ENCODE results near the gene TM6SF1. TPM values are rescaled to one million over a fixed set of nuclear protein-coding genes. Genes with fewer than 3 reads are reported as not detected.

The TM6SF1 gene
- total and polyA plus RNA-seq, 5 experiments from 2014 or later, result 0.13 to 0.68 (median 0.46) TPM; not detected in 1

DNA sequence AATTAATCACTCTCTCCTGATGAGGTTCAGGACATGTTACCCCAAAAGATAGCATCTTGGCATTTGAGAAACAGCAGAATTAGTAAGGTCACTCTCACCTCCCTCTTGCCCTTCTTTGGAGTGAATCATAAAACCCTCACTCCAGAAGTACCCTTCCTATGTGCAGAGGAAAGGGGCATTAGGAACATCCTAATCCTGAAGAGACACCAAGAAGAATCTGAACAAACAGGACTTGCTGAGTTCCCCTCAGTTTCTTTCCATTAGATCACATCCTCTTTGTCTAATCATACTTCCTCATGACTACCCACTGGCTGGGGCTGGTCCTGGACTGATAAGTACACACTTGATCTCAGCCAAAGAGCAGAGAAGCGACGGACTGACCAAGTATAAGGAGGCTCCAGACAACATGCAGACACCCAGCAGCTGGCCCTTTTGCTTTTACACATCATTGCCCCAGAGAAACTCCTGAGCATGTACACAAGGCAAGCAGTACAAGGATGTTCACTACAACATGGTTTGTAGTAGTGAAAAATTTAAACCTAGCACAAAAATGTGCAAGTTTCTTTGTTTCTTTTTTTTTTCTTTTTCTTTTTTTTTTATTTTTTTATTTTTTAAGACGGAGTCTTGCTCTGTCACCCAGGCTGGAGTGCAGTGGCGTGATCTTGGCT is 15.0 kb upstream of the TM6SF1 start:
- H3K27ac Mint-ChIP-seq, result peak overlapping the region in 3 of 10 donors; percentile 9 to 63 (median 50)
- ATAC-seq (no peak), DNase-seq (no peak)
- peaks cover 2 to 9% (median 6%) of the 10 kb centered on the region in 4 donors for H3K4me1 Mint-ChIP-seq
- no peak overlapping the region for H3K4me3 Mint-ChIP-seq
- peaks cover 0 to 2% (median 0%) of the 10 kb centered on the region in 9 donors for H3K9me3 Mint-ChIP-seq
- peaks cover 7 to 21% (median 10%) of the 10 kb centered on the region in 5 donors for H3K27me3 Mint-ChIP-seq
- POLR2A ChIA-PET, result no interaction called here
- H3K36me3 Mint-ChIP-seq, result no peaks in the 10 kb centered on the region

DNA sequence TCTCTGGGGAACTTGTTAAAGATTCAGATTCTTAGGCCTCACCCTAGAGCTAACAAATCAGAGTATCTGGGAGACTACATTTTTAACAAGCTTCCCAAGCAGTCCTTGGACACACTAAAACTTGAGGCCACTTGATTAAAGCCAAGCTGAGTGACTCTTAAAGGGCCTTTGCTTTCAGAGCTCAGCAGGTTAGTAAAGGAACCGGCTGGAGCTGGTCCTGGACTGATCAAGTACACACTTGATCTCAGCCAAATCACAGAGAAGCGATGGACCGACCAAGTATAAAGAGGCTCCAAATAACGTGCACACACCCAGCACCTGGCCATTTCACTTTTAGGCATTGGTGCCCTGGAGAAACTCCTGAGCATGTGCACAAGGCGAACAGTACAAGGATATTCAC is 12.9 kb upstream of the TM6SF1 start:
- ATAC-seq (no peak), DNase-seq (no peak)
- Mint-ChIP-seq H3K4me1 (peaks cover 2 to 9% (median 6%) of the 10 kb centered on the region in 4 donors), H3K36me3 (no peaks in the 10 kb centered on the region), H3K27me3 (peaks cover 3 to 14% (median 9%) of the 10 kb centered on the region in 5 donors), H3K9me3 (peaks cover 0 to 10% (median 7%) of the 10 kb centered on the region in 9 donors), H3K4me3 (no peak overlapping the region), H3K27ac (no peak overlapping the region)
- POLR2A ChIA-PET, result no interaction called here

DNA sequence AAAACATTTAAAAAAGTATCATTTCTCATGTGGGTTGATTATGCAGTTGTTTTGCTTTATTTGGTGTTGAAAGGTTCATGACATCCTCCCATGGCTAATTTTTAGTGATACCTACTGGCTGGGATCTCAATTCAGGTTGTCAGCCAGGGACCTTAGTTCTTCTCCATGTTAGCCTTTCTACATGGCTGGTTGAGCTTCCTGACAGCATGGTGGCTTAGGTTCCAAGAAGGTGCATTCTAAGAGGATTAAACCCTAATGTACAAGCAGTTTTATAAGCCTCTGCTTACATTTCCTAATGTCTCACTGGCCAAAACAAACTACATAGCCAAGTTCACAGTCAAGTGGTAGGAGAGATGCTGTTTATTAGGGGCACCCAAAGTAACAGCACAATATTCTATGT is 9.4 kb upstream of the TM6SF1 start:
- H3K27me3 Mint-ChIP-seq, result peaks cover 8 to 39% (median 21%) of the 10 kb centered on the region in 5 donors
- ATAC-seq, result no peak
- H3K9me3 Mint-ChIP-seq, result peaks cover 0 to 10% (median 7%) of the 10 kb centered on the region in 9 donors
- no peaks in the 10 kb centered on the region for H3K36me3 Mint-ChIP-seq
- peaks cover 0 to 4% (median 0%) of the 10 kb centered on the region in 4 donors for H3K4me1 Mint-ChIP-seq
- POLR2A ChIA-PET, result interaction anchor here (1.1 kb wide), 1 partner anchor 10 kb away, joined by 3 read pairs; no protein-coding TSS in a partner anchor
- DNase-seq, result no peak
- H3K27ac Mint-ChIP-seq, result no peak overlapping the region
- H3K4me3 Mint-ChIP-seq, result no peak overlapping the region

DNA sequence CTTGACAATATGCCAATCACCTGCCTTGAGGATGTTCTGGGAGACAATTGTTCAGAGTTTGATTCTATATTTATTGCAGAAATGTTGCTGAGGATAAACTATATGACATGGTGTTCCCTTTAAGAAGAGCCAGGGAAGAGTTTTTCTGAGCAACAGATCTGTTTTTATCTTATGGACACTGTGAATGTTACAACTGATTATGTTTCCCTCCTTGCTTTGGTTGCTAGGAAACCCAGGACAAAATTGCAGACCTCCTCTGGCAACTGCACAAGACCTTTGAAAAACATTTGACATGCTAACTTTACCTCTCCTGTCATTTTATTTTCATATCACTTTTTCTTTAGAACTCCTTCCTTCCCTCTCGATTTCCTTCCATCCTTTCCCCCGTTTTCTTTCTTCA is 8.2 kb upstream of the TM6SF1 start:
- no peaks in the 10 kb centered on the region for H3K36me3 Mint-ChIP-seq
- H3K9me3 Mint-ChIP-seq, result peaks cover 0 to 10% (median 7%) of the 10 kb centered on the region in 9 donors
- DNase-seq, result no peak
- no peak overlapping the region for H3K4me3 Mint-ChIP-seq
- POLR2A ChIA-PET, result no interaction called here
- no peak overlapping the region for H3K27ac Mint-ChIP-seq
- H3K4me1 Mint-ChIP-seq, result peaks cover 0 to 4% (median 0%) of the 10 kb centered on the region in 4 donors
- peaks cover 11 to 48% (median 27%) of the 10 kb centered on the region in 5 donors for H3K27me3 Mint-ChIP-seq
- ATAC-seq, result no peak

DNA sequence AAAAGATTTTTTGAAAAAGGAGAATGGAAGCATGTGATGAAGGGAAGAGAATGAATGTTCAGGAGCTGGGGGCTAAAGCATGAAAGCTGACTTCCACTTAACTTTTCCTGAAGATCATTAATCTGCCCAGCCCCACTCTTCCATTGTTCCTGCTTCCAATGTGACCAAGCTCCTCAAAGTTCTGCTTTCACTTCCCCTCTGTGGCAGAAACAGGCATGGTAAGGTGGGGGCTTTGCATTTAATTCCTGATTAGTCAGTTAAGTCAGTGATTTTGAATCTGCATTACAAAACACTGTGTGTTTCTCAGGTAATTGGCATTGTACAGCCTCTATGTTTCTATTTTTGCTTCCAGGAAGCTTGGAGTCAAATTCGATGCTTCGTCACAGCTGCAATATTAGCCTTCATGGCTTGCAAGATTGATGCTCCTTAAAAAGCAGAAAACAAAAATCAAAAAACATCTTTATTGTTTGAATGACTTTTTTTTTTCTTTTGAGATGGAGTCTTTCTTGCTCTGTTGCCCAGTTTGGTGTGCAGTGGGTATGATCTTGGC is 7.3 kb upstream of the TM6SF1 start:
- Mint-ChIP-seq H3K9me3 (peaks cover 0 to 10% (median 7%) of the 10 kb centered on the region in 9 donors), H3K4me3 (no peak overlapping the region), H3K27ac (no peak overlapping the region), H3K4me1 (peaks cover 0 to 4% (median 0%) of the 10 kb centered on the region in 4 donors), H3K36me3 (no peaks in the 10 kb centered on the region), H3K27me3 (peaks cover 12 to 57% (median 32%) of the 10 kb centered on the region in 5 donors)
- ATAC-seq, result no peak
- DNase-seq, result no peak
- POLR2A ChIA-PET, result no interaction called here

DNA sequence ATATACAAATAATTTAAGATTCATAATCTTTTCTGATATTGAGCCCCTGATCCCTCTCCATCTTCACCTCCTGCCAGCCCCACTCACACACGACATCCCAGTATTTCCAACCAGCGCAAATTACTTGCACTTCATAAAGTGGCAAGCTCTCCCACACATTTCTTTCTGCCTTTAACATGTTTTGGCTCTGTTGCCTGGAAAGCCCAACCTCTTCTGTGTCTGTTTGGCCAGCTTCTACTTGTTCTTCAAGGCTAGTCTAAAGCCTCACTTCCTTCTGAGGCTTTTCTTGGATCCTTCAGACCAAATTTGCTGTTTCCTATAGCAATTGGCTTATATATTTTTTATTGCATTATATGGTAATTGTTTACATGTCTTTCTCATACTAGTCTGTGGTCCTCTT is 5.1 kb upstream of the TM6SF1 start:
- H3K27ac Mint-ChIP-seq, result no peak overlapping the region
- H3K27me3 Mint-ChIP-seq, result peaks cover 18 to 64% (median 39%) of the 10 kb centered on the region in 5 donors
- no peak overlapping the region for H3K4me3 Mint-ChIP-seq
- no peaks in the 10 kb centered on the region for H3K36me3 Mint-ChIP-seq
- ATAC-seq (no peak), DNase-seq (no peak)
- POLR2A ChIA-PET, result no interaction called here
- H3K4me1 Mint-ChIP-seq, result peaks cover 0 to 14% (median 5%) of the 10 kb centered on the region in 4 donors
- peaks cover 0 to 10% (median 6%) of the 10 kb centered on the region in 9 donors for H3K9me3 Mint-ChIP-seq

DNA sequence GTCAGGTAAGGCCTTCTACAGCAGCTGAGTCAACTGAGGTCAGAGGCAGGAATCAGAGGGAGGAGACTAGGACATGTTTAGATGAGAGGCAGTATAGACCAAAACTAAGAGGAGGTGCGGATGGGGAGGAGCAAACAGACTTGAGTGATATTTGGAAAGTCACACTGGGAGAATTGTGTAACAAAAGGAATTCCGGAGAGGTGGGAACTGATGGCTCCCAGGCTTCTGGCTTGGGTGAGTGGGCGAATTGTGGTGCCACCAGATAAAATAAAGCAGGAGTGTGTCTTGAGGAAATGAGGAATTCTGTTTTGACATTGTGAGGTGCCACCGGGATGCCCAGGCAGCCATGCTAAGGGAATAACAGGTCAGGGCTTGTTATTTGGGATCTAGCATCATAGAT is 3.3 kb upstream of the TM6SF1 start:
- Mint-ChIP-seq H3K27me3 (peaks cover 26 to 76% (median 50%) of the 10 kb centered on the region in 5 donors), H3K36me3 (no peaks in the 10 kb centered on the region), H3K27ac (no peak overlapping the region), H3K9me3 (no peaks in the 10 kb centered on the region), H3K4me1 (peaks cover 11 to 26% (median 15%) of the 10 kb centered on the region in 4 donors), H3K4me3 (no peak overlapping the region)
- POLR2A ChIA-PET, result no interaction called here
- ATAC-seq (no peak), DNase-seq (no peak)

DNA sequence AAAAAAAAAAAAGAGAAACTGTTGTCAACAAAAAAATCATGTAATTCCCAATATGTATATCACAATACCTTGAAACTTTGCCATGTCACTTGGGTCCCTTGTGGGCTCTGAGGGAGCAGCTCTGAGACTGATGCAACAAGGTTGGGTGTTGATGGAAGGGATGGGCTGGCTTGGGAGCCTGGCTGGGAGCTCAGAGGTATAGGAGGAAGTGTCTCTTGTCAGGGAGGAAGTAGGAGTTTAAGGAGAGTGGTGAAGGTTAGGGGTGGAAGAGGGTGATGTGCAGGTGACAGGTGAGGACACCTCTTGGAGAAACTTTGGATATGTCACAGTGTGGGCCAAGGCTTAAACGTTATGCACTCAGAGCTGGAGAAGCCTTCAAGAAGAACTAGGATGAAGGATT is 2.0 kb upstream of the TM6SF1 start:
- H3K9me3 Mint-ChIP-seq, result no peaks in the 10 kb centered on the region
- H3K27me3 Mint-ChIP-seq, result peaks cover 32 to 77% (median 55%) of the 10 kb centered on the region in 5 donors
- no peaks in the 10 kb centered on the region for H3K36me3 Mint-ChIP-seq
- no peak overlapping the region for H3K27ac Mint-ChIP-seq
- peak overlapping the region in 7 of 10 donors; percentile 3 to 82 (median 44) for H3K4me3 Mint-ChIP-seq
- ATAC-seq (no peak), DNase-seq (no peak)
- H3K4me1 Mint-ChIP-seq, result peaks cover 13 to 33% (median 19%) of the 10 kb centered on the region in 4 donors
- POLR2A ChIA-PET, result no interaction called here

DNA sequence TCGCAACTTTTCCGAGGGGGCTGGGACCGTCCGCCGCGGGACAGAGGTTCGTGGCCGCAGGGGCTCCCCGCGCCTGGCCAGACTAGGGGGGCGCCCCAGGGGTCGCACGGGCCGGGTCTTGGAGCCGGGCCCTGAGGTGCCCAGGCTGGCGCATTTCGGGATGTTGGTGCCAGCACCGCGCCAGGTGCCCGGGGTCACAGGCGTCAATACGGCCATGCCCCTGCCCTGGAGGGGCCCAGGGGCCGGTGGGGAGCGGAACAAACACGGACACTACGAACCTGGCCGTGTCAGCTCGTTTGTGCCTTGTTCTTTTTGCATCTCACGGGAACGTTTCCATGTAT is 366 bp downstream of the TM6SF1 start:
- Mint-ChIP-seq H3K27me3 (peaks cover 32 to 73% (median 53%) of the 10 kb centered on the region in 5 donors), H3K4me3 (peak overlapping the region; percentile 59 to 88 (median 82))

DNA sequence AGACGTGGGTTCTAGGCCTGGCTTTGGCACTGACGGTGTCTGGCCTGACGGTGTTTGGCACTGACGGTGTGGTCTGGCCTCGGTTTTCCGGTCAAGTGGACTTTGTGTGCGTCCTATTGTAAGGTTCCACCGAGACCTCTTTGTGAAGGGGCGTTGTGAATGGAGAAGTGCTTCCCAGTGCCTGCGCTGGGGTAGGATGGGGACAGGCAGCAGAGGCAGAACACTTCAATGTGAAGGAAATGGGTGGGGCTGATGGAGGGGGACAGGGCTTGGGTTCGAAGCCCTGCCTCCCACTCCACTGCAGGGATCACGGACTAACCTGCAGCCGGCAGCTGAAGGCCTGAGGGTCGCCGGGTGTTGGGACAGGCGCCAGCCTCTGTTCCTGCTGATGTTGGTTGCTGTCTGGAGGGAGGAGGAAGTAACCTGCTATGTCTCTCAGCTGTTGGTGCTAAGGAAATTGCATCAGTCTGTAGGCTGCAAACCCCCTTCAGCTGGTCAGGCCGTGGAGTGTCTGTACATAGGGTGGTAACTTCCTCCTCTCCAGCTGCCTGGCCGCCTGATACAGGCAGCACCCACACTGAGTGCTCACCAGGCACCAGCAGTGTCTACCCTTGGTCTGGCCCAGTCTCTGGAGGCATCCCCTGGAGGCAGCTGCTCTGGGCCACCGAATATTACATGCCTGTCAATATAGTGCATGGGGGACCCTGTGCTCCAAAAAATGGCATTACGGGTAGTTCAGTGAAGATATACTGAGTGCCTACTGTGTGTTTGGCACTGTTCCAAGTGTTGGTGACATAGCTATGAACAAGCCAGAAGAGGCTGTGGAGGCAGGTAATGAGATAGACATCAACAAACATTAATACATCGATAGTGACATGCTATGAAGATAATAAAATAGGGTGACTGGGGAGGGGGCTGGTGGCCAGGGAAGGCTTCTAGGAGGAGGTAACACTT is 1.1 kb downstream of the TM6SF1 start:
- H3K4me3 Mint-ChIP-seq, result peak overlapping the region; percentile 59 to 88 (median 82)
- no peaks in the 10 kb centered on the region for H3K9me3 Mint-ChIP-seq
- H3K36me3 Mint-ChIP-seq, result no peaks in the 10 kb centered on the region
- peaks cover 13 to 31% (median 19%) of the 10 kb centered on the region in 4 donors for H3K4me1 Mint-ChIP-seq
- peak in 2 of 10 donors; percentile 13 to 20 for DNase-seq
- POLR2A ChIA-PET, result interaction anchor here (0.9 kb wide), 1 partner anchor 11 kb away, joined by 3 read pairs; no protein-coding TSS in a partner anchor
- H3K27me3 Mint-ChIP-seq, result peaks cover 32 to 72% (median 53%) of the 10 kb centered on the region in 5 donors
- ATAC-seq, result peak; percentile 34 to 61
- peak overlapping the region in 3 of 10 donors; percentile 22 to 66 (median 32) for H3K27ac Mint-ChIP-seq

More for the DNA sequence above, 366 bp downstream of the TM6SF1 start:
- no peaks in the 10 kb centered on the region for H3K9me3 Mint-ChIP-seq
- no peak overlapping the region for H3K27ac Mint-ChIP-seq
- POLR2A ChIA-PET, result interaction anchor here (0.9 kb wide), 1 partner anchor 10 kb away, joined by 3 read pairs; no protein-coding TSS in a partner anchor
- DNase-seq (no peak), ATAC-seq (no peak)
- H3K4me1 Mint-ChIP-seq, result peaks cover 13 to 31% (median 19%) of the 10 kb centered on the region in 4 donors
- no peaks in the 10 kb centered on the region for H3K36me3 Mint-ChIP-seq

DNA sequence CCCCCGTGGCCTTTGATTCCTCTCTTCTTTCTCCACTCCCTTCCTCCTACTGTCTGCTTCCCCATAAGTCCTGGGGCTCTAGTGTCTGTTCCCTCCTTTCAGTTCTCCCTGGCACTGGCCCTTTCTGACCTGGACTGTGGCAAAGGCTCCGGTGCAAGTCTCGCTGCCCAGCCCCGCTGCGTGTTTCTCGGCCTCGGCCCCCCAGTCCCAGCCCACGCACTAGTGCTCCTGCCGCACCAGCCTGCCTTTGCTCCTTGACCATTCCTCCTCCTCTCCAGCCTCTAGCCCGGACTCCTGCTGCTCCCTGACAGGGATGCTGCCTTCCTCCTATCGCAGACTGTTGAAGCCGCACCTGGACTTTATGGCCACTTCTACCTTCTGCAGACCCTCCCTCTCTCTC is 2.1 kb downstream of the TM6SF1 start:
- Mint-ChIP-seq H3K36me3 (no peaks in the 10 kb centered on the region), H3K4me1 (peaks cover 13 to 31% (median 19%) of the 10 kb centered on the region in 4 donors), H3K27me3 (peaks cover 27 to 62% (median 45%) of the 10 kb centered on the region in 5 donors), H3K9me3 (no peaks in the 10 kb centered on the region), H3K27ac (no peak overlapping the region), H3K4me3 (peak overlapping the region in 3 of 10 donors; percentile 14 to 37 (median 20))
- no peak for ATAC-seq
- POLR2A ChIA-PET, result no interaction called here
- no peak for DNase-seq

DNA sequence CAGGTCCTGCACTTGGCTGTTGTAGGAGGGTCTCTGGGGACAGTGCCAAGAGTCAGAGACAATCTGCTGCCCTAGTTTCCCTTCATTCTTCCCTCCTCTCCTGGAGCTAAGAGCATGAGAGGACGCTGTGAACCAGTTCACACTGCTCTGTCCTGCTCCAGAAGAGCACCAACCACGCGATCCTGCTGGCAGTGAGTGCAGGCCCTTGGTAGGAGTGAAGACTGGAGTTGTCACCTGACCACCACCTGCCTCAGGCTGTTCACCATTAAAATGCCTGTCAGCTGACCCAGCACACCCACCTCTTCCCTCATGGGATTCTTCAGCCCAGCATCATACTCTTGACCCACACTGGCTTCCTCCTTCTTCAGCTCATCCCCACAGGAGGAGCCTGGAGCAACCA is 2.9 kb downstream of the TM6SF1 start:
- Mint-ChIP-seq H3K4me3 (no peak overlapping the region), H3K36me3 (no peaks in the 10 kb centered on the region), H3K27ac (no peak overlapping the region), H3K27me3 (peaks cover 27 to 54% (median 40%) of the 10 kb centered on the region in 5 donors), H3K4me1 (peaks cover 13 to 30% (median 18%) of the 10 kb centered on the region in 4 donors), H3K9me3 (no peaks in the 10 kb centered on the region)
- POLR2A ChIA-PET, result no interaction called here
- no peak for ATAC-seq
- no peak for DNase-seq
